Measurements from ENCODE around the gene VPS13D.

DNA sequence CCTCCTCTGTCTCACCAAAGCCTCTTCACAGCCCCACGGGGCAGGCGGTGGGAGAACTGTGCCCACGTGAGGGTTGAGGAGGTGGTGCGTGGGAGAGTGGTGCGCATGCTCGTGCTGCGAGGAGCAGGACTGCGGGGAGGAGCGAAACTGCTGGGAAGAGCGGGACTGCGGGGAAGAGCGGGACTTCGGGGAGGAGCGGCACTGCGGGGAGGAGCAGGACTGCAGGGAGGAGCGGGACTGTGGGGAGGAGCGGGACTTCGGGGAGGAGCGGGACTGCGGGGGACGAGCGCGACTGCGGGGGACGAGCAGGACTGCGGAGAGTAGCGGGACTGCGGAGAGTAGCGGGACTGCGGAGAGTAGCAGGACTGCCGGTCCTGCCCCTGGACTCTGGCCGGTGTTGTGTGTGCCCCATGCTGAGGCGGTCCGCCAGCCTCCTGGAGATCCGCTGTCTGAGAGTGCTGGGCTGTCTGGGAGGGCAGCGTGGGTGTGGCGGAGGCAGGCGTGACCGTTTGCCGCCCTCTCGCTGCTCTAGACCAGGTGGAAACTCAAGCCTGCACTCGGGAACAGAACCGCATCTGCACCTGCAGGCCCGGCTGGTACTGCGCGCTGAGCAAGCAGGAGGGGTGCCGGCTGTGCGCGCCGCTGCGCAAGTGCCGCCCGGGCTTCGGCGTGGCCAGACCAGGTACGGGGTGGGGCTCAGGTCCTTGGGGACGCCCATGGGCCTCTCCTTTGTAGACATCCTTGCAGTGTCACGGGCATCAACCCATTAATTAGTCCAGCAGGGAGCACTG lies 38.4 kb upstream of the VPS13D start:
- TF ChIP-seq, protein P1, sequence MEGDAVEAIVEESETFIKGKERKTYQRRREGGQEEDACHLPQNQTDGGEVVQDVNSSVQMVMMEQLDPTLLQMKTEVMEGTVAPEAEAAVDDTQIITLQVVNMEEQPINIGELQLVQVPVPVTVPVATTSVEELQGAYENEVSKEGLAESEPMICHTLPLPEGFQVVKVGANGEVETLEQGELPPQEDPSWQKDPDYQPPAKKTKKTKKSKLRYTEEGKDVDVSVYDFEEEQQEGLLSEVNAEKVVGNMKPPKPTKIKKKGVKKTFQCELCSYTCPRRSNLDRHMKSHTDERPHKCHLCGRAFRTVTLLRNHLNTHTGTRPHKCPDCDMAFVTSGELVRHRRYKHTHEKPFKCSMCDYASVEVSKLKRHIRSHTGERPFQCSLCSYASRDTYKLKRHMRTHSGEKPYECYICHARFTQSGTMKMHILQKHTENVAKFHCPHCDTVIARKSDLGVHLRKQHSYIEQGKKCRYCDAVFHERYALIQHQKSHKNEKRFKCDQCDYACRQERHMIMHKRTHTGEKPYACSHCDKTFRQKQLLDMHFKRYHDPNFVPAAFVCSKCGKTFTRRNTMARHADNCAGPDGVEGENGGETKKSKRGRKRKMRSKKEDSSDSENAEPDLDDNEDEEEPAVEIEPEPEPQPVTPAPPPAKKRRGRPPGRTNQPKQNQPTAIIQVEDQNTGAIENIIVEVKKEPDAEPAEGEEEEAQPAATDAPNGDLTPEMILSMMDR (IDR thresholded peaks at IDR 0.05): no peak
- no peak for TF ChIP-seq POLR2A (IDR thresholded peaks at IDR 0.05)
